PC-3 (cell line): Measurements from ENCODE around the gene MDM4. TPM values are rescaled to one million over a fixed set of nuclear protein-coding genes. Genes with fewer than 3 reads are reported as not detected.

Experiments used
- ATAC-seq: fragments of 200-7000 bp; cut with Tn5 transposase; 2 replicates; pipeline ENCODE4 v1.9.1; 2020; ENCODE audit warnings: mild to moderate bottlenecking, moderate library complexity
- BruUV-seq: library from RNA; stranded (reverse); fragments of 400-500 nt; replicated peaks from 2 replicates; lab custom pipeline; 2021; lab: Mats Ljungman, UMichigan
- CTCF ChIA-PET: fragments of 300-600 bp; sonication (Branson Sonifier 250); formaldehyde crosslinking; loops from one replicate; lab custom pipeline; 2022; ENCODE audit warnings: antibody characterized with exemption; lab: Charles Lee
- POLR2A ChIA-PET: fragments of 300-600 bp; sonication (Branson Sonifier 250); formaldehyde crosslinking; loops from one replicate; lab custom pipeline; 2022; ENCODE audit warnings: antibody characterized with exemption; ENCODE audit not compliant: unreplicated experiment; lab: Charles Lee
- DNase-seq: peaks from one replicate; pipeline ENCODE4 v3.0.0-alpha.2; 2015
- H2AFZ ChIP-seq: fragments of 300-600 bp; sonication (generic); 2 replicates; pipeline ENCODE4 v1.6.0; 2016; ENCODE audit warnings: antibody characterized with exemption, low read length
- H3F3A ChIP-seq: fragments of 300-600 bp; sonication (generic); one replicate; pipeline ENCODE4 v1.6.0; 2017; ENCODE audit warnings: antibody characterized with exemption, low read length, control low read depth, mild to moderate bottlenecking; ENCODE audit not compliant: unreplicated experiment
- H3K27ac ChIP-seq: fragments of 300-600 bp; sonication (generic); 2 replicates; pipeline ENCODE4 v1.5.1; 2016; ENCODE audit warnings: mild to moderate bottlenecking, low read length
- H3K27me3 ChIP-seq: fragments of 300-600 bp; sonication (generic); 2 replicates; pipeline ENCODE4 v1.6.1; 2016; ENCODE audit warnings: low read length, mixed read lengths
- H3K36me3 ChIP-seq: fragments of 300-600 bp; sonication (generic); 2 replicates; pipeline ENCODE4 v1.6.1; 2016; ENCODE audit warnings: low read depth, mixed run types, low read length, mixed read lengths
- H3K4me1 ChIP-seq: fragments of 300-600 bp; sonication (generic); 2 replicates; pipeline ENCODE4 v1.5.1; 2016; ENCODE audit warnings: low read length; ENCODE audit not compliant: insufficient read depth
- H3K4me2 ChIP-seq: fragments of 300-600 bp; sonication (generic); 2 replicates; pipeline ENCODE4 v1.6.0; 2016; ENCODE audit warnings: low read length
- H3K4me3 ChIP-seq: fragments of 300-600 bp; sonication (generic); 2 replicates; pipeline ENCODE4 v1.5.1; 2016; ENCODE audit warnings: mild to moderate bottlenecking, low read length, mixed read lengths
- H3K79me2 ChIP-seq: fragments of 300-600 bp; sonication (generic); 2 replicates; pipeline ENCODE4 v1.6.1; 2017; ENCODE audit warnings: low read length, mixed read lengths
- H3K9ac ChIP-seq: fragments of 300-600 bp; sonication (generic); 2 replicates; pipeline ENCODE4 v1.6.0; 2016; ENCODE audit warnings: mild to moderate bottlenecking, low read length
- H3K9me2 ChIP-seq: fragments of 300-600 bp; sonication (generic); replicated peaks from 2 replicates; pipeline ENCODE4 v1.6.1; 2016; ENCODE audit warnings: mixed run types, low read length, mixed read lengths
- H3K9me3 ChIP-seq: fragments of 300-600 bp; sonication (generic); 2 replicates; pipeline ENCODE4 v1.6.1; 2016; ENCODE audit warnings: low read length, mixed read lengths
- H4K20me1 ChIP-seq: fragments of 300-600 bp; sonication (generic); 2 replicates; pipeline ENCODE4 v1.6.1; 2016; ENCODE audit warnings: low read length, mixed read lengths
- EZH2 ChIP-seq: fragments of 300-600 bp; sonication (generic); IDR thresholded peaks from one replicate; pipeline ENCODE4 v1.6.1; 2017; ENCODE audit warnings: antibody characterized with exemption, mild to moderate bottlenecking, low read length; ENCODE audit not compliant: unreplicated experiment
- EZH2phosphoT487 ChIP-seq: fragments of 300-600 bp; sonication (generic); IDR thresholded peaks from 2 replicates; pipeline ENCODE4 v1.6.1; 2018; ENCODE audit warnings: mild to moderate bottlenecking, antibody characterized with exemption, low read length, borderline replicate concordance
- intact Hi-C: fragments of 100-400 bp; cut with micrococcal nuclease; formaldehyde crosslinking; loops from 2 replicates; pipeline ENCODE4 v1.9.0; 2023
- total RNA-seq: library from RNA; depleted of rRNA; stranded (reverse); fragments of >200 nt; gene quantifications from 2 replicates; pipeline ENCODE4 v1.2.3, GENCODE V29; 2014
- TF ChIP-seq, protein P1 (sequence below): fragments of 300-600 bp; sonication (generic); conservative IDR thresholded peaks from 2 replicates; pipeline ENCODE4 v1.5.1; 2017; ENCODE audit warnings: antibody characterized with exemption, low read depth, mild to moderate bottlenecking, low read length

The MDM4 gene
- total RNA-seq, 1 experiment from 2014 or later, result 36.3 TPM

- intact Hi-C loops, result no loop called here
- CTCF ChIA-PET, result no interaction called here
Observed at GRCh38 chr1:204475656-204476432, 40.4 kb upstream of the MDM4 start.

DNA sequence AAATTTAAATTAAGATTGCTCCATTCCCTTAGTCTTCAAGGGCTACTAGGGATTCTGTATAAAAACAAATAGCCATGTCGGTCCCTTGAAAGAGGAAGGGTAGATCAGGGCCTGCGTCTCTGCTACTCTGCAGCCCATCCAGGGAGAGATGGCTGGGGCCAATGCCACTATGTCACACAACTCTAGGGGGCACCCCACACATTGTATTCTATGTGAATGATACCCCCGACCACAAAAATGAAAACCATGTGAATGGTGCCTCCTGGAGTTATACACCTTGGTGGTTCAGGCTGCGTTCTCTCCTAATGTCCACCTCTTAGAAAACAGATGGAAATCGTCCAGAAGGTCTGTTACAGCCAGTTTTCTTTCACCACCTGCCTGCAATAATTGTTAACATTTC is 39.6 kb upstream of the MDM4 start:
- no peak overlapping the region for H3K9ac ChIP-seq
- intact Hi-C loops, result no loop called here
- peaks cover 14% of the 10 kb centered on the region for H3K4me1 ChIP-seq
- POLR2A ChIA-PET, result no interaction called here
- no peak overlapping the region for H3K4me3 ChIP-seq
- peaks cover 25% of the 10 kb centered on the region; the same call in 1 of the 2 replicates for H3K79me2 ChIP-seq
- TF ChIP-seq EZH2 (no peak), EZH2phosphoT487 (no peak)
- TF ChIP-seq, protein P1, sequence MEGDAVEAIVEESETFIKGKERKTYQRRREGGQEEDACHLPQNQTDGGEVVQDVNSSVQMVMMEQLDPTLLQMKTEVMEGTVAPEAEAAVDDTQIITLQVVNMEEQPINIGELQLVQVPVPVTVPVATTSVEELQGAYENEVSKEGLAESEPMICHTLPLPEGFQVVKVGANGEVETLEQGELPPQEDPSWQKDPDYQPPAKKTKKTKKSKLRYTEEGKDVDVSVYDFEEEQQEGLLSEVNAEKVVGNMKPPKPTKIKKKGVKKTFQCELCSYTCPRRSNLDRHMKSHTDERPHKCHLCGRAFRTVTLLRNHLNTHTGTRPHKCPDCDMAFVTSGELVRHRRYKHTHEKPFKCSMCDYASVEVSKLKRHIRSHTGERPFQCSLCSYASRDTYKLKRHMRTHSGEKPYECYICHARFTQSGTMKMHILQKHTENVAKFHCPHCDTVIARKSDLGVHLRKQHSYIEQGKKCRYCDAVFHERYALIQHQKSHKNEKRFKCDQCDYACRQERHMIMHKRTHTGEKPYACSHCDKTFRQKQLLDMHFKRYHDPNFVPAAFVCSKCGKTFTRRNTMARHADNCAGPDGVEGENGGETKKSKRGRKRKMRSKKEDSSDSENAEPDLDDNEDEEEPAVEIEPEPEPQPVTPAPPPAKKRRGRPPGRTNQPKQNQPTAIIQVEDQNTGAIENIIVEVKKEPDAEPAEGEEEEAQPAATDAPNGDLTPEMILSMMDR, result peak; percentile 35
- H3K36me3 ChIP-seq, result 0 out of 2 replicates have a peak, but pooled peaks cover 4% of the 10 kb centered on the region
- H3F3A ChIP-seq, result no peaks in the 10 kb centered on the region
- no peaks in the 10 kb centered on the region for H3K9me3 ChIP-seq
- BruUV-seq, result no TSS peak
- no peak for ATAC-seq
- no peaks in the 10 kb centered on the region for H3K27me3 ChIP-seq
- no peaks in the 10 kb centered on the region for H3K9me2 ChIP-seq
- no peak overlapping the region for H2AFZ ChIP-seq
- H3K27ac ChIP-seq, result no peak overlapping the region
- CTCF ChIA-PET, result no interaction called here
- DNase-seq, result no peak
- H4K20me1 ChIP-seq, result peaks cover 15% of the 10 kb centered on the region; the same call in 1 of the 2 replicates
- H3K4me2 ChIP-seq, result no peak overlapping the region

More at GRCh38 chr1:204475656-204476432, 40.4 kb upstream of the MDM4 start:
- no peaks in the 10 kb centered on the region for H3F3A ChIP-seq
- no peak for ATAC-seq
- POLR2A ChIA-PET, result no interaction called here
- no peak overlapping the region for H3K9ac ChIP-seq
- TF ChIP-seq, protein P1, result no peak
- no peak for TF ChIP-seq EZH2
- no peak for TF ChIP-seq EZH2phosphoT487
- no peaks in the 10 kb centered on the region for H3K9me2 ChIP-seq
- peaks cover 15% of the 10 kb centered on the region; the same call in 1 of the 2 replicates for H4K20me1 ChIP-seq
- DNase-seq, result no peak
- no peak overlapping the region for H3K4me2 ChIP-seq
- no peaks in the 10 kb centered on the region for H3K27me3 ChIP-seq
- no TSS peak for BruUV-seq
- no peak overlapping the region for H3K4me3 ChIP-seq
- peaks cover 25% of the 10 kb centered on the region; the same call in 1 of the 2 replicates for H3K79me2 ChIP-seq
- H3K9me3 ChIP-seq, result no peaks in the 10 kb centered on the region
- no peak overlapping the region for H3K27ac ChIP-seq
- no peak overlapping the region for H2AFZ ChIP-seq
- H3K36me3 ChIP-seq, result 0 out of 2 replicates have a peak, but pooled peaks cover 4% of the 10 kb centered on the region
- H3K4me1 ChIP-seq, result peaks cover 14% of the 10 kb centered on the region
